HG03025 (cell line): ENCODE results near the gene VENTX.

Experiments
- ATAC-seq: cut with Tn5 transposase; IDR thresholded peaks from one replicate; pipeline ENCODE4 v1.9.1; 2021; ENCODE audit warnings: mild to moderate bottlenecking, moderate library complexity; ENCODE audit not compliant: unreplicated experiment, low FRiP score

Gene VENTX, protein sequence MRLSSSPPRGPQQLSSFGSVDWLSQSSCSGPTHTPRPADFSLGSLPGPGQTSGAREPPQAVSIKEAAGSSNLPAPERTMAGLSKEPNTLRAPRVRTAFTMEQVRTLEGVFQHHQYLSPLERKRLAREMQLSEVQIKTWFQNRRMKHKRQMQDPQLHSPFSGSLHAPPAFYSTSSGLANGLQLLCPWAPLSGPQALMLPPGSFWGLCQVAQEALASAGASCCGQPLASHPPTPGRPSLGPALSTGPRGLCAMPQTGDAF

DNA sequence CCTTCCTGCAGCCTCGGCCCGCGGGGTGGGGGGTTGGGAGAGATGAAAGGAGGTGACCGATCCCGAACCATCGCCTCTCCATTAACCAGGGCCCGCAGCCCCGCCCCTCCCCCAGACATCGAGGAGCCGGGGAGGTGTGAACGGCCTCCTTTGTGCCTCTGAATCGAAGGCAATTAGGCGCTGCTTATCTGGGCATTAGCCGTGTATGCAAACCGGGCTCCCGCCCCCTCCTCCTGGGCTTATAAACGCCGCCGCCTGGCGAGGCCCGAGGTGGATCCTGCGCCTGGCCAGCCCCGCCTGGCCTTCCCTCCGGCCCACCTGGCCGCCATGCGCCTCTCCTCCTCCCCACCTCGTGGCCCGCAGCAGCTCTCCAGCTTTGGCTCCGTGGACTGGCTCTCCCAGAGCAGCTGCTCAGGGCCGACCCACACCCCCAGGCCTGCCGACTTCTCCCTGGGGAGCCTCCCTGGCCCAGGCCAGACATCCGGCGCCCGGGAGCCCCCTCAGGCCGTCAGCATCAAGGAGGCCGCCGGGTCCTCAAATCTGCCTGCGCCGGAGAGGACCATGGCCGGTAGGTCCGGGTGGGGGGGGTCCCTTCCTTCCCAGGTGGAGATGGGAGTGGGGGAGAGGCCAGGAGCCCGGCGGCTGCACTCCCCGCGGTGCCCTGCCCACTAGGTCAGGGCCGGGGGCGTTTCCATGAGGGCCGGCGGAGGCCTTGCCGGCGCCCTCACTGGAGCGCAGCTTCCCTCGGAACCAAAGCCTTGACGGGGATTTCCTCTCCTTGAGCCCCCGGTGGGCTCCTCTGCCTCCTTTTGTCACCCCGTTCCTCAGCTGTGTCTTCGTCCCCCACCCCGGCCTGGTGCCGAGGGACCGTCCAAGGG, at the start of gene VENTX:
VENTX (plus strand) TSS at position 268 of the 878 bp plus-strand sequence; CDS start at position 328, 60 bp downstream.
- no peak for ATAC-seq

DNA sequence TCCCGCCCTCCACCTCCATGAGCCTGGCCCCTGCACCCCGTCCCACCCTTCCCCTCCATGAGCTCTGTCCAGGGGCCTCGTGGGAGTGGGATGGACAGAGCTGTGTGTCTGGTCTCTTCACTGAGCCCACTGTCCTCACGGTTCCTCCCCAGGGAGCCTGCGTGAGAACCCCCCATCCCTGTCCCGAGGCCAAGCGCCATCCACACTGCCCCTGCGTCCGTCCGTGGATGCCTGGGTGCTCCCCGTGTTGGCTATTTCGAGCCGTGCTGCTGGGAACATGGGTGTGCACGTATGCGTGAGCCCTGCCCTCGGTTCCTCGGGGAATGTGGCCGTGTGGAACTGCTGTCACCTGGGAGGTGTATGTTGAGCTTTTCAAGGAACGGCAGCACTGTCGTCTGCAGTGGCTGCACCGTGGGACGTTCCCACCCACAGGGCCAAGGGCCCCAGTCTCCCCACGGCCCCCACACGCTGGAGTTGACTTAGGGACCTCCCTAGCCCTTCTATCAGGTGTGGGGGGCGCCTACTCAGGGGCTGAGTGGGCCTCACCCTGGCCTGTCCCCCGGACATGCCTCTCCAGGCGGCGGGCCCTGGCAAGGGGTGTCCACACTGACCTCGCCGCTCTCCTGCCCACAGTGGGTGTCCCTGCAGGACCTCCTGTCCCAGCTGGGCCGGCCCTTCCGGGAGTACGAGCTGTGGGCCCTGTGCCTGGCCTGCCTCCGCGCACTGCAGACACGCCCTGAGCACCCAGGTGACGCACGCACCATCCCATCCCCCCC, 49.6 kb upstream of the VENTX start:
- ATAC-seq: no peak

DNA sequence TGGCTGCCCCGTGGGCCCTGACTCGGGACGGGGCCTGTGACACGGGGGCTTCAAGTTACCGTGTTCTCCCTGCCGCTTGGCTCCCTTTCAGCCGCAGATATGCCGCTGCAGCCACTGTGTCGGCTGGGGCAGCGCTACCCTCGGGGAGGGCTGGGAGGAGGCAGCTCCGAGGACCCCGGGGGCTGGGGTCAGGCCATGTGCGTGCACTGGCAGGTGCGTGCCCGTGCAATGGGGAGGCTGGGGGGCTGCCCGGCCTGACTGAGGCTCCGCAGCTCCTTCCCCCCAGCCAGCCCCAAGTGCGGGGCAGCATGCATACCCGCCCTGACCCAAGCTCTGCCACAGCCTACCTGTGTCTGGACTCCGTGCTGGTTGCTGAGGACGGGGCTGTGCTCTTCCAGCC, 48.4 kb upstream of the VENTX start:
- ATAC-seq: no peak

DNA sequence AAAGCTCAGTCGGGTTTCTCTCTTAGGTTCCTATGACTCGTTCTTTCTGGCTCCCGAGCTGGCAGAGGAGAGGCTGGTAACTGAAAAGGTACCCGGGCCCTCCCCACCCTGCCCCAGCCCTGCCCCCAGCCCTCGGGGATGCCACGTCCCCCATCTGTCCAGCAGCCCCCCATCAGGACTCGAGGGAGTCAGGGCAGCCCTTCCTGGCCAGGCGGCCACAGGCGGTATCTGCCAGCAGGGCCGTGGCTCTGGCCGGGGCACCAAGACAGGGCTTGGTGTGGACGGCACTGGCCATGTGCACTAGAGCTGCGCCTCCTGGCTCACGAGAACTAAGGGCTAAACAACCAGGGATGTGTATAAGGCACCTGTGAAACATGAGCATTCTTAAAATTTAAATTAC, 47.9 kb upstream of the VENTX start:
- ATAC-seq: no peak

DNA sequence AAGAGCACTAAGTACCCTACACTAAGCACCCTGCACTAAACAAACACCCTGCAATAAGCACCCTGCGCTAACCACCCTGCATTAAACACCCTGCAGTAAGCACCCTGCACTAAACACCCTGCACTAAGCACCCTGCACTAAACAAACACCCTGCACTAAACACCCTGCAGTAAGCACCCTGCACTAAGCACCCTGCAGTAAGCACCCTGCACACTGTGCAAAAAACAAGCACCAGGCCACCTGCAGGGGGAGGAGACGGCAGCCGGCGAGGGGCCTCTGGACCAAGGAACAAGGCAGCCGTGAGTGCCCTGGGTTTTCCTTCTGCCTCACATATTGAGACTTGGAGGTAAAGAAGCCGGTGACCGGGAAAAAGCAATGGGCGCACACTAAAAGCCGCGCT, 47.4 kb upstream of the VENTX start:
- no peak for ATAC-seq

DNA sequence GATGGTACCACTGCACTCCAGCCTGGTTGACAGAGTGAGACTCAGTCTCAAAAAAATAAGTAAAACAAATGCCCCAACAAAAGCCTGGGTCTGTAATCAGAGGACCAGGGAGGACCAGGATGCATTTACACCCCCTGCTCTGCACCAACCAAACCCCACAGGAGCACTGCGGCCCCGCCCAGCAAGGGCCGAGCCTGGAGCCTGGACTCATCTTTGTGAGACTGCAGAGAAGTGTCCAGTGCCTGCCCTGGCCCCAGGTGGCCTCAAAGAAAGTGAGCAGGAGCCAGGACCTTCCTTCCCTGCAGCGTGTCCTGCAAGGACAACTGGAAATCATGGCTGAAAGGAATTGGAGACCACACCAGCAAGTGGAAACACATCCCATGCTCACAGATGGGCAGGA, 46.0 kb upstream of the VENTX start:
- no peak for ATAC-seq

DNA sequence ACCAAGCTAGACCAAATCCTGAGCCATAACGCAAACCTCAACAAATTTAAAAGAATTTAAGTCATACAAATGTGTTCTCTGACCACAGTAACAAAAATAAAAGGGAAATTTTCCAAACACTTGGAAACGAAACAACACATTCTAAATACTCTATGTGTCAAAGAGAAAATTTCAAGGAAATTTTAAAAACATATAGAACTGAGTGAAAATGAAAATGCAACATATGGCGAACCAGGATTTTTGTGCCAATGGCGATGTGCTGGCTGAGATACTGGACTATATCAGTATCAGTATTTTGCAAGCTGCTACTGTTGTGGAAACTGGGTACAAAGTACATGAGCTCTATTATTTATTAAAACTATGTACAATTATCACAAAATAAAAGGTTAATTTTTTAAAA, 43.5 kb upstream of the VENTX start:
- no peak for ATAC-seq

DNA sequence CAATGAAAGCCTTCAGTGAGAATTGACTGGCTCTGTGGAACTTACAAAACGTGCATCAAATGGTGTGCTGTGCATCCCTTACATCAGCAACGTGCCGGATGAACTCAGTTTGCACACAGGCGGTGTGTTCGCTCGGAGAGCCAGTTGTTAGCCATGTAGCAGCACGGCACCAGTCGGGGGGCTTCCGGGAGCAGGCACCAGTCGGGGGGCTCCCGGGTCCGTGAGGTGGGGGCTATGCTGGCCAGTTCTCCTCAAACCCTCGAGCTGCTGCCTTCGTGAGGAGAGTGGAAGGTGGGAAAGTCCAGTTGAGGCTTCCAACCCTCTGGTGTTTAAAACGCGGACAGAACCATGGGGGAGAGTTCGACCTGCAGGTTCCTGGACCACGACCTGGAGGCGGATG, 42.6 kb upstream of the VENTX start:
- ATAC-seq: no peak

DNA sequence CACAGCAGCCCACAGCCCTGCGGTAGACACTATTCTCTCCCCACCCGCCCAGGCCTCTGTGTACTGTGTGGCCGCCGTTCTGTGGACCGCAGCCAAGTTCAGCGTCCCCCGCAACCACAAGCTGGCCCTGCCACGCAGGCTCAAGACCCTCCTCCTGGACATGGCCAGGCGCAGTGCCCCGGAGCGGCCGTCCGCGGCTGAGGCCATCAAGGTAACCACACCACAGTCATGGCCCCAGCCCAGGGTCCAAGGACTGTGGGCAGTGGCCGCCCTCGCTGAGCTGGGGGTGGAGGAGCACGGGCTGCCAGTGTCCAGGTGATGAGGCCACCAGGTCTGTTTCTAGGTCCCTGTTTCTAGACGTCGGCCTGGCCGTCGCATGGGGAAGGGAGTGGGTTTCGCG, 42.0 kb upstream of the VENTX start:
- ATAC-seq: no peak

DNA sequence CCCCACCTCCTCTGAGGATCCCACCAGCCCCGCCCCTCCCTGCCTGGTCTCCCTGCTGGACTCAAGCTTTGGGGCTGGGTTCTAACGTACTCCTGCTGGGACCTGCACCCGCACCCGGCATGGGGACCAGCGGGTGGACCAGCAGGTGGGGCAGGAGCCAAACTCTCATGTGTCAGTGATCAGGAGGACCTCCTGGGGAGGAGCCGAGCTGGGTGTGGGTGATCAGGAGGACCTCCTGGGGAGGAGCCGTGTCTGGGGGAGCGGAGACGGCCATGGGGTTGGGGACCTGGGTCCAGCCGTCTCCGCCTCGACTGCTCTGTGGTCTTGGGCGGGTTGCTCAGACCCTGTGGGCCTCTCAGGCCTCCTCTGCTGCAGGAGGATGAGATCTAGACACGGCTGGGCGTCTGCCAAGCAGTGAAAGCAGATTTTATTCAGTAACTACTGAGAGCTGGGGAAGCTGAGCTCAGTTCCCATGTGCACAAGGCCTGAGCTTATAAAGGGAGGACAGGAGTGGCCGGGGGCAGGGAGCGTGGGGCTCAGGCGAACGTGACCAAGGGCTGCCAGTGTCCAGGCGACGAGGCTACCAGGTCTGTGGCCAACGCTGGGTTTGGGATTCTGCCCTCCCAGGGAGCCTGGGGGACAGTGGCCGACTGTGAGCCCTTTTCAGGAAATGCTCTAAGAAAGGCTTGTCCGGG, 41.3 kb upstream of the VENTX start:
- no peak for ATAC-seq

DNA sequence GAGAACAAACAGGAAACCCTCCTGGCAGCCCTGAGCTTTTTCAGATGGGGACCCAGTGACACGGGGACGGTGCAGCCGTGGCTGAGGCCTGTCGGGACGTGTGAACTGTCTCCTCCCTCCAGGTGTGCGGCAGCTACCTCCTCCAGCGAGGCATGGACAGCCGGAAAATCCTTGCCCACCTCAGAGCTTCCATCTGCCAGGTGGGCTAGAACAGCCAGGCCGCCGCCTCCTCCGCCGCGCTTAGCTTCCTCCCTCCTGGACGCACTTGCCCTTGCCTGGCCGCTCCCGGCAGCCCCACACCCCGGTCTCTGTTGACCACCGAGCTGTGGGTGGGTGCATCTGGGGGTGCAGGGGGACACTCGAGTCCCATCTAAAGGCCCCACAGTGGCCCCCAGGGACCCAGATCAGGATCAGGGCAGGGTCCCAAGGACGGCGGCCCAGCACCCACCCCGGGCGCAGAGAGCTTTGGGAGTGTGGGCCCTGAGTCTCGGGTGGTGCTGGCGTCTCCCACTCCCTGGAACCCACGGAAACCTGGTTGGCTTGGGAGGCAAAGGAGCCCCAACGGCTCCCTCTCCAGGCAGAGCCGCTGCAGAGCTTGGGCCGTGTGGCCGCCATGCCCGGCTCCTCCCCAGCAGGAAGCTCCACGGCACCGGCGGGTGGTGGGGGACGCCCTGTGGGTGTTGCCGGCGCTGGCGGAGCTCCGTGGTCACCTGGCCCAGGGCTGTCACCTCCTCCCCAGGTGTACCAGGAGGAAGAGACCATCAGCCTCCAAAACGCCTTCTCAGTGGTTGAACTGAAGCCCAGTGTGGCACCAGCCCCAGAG, 40.5 kb upstream of the VENTX start:
- ATAC-seq: no peak

DNA sequence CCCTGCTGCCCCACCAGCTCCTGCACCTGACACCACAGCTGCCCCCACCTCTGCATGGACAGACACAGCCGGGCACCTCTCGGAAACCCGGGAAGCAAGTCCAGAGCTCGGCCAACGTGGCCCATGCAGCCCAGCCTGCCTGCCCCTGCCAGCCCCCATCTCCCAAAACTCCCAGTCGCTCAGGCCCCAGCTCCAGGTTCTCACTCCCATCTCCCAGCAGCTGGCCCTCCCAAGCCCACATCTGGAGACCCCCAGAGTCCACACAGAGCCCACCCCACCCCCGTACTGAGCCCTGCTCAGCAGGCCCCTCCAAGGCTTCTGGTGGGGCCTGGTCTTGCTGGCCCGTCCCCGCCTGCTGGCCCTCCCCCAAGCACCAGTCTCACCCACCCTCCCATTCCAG, 39.9 kb upstream of the VENTX start:
- no peak for ATAC-seq

DNA sequence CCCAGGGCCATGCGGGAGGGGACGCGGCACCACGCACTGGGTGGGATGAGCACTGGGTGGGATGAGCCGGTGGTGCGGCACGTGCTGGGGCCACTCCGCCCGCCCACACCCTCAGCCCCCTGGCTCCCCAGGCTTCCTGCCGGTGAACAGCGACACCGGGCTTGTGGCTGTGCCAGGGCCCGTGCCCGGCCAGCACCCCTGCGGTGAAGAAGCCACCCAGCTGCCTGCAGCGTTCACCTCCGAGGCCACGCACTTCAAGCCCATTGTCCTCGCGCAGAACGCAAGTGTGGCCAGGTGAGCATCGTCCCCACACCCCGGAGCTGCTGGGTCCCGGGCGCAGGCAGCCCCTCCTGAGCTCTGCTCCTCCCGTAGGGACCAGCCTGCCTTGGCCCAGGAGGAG, 39.4 kb upstream of the VENTX start:
- no peak for ATAC-seq

DNA sequence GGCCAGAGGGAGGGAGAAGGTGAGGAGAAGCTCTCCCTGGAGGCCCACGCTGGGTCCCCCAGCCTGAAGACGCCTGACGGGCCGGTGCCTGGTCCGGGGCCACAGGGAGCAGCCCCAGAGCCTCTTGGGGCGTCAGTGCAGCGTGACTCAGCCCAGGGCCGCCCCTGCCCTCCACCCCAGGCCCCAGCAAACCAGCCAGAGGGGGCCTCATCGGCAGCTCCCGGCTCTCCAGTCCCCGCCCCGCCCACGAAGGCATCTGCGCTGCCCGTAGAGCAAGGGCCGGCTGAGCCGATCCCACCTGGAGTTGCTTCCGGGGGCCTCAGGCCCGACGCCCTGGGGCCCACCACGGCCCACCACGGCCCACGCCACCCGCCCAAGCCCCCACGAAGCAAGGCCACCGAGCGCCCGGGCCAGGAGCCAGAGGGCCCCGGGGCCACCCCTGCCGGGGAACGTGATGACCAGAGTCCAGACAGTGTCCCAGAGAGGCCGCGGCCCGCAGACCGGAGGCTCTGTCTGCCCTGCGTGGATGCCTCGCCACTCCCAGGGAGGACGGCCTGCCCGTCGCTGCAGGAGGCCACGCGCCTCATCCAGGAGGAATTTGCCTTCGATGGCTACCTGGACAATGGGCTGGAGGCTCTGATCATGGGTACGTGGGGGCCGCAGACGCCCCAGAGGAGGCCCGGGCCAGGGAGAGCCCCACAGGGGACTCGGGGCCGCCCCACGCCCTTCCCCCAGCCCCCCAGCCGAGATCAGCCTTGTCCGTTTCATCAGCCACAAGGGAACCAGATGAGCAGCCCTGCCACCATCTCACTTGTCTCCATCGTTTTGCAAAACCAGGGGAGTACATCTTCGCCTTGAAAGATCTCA, 38.8 kb upstream of the VENTX start:
- ATAC-seq: no peak

DNA sequence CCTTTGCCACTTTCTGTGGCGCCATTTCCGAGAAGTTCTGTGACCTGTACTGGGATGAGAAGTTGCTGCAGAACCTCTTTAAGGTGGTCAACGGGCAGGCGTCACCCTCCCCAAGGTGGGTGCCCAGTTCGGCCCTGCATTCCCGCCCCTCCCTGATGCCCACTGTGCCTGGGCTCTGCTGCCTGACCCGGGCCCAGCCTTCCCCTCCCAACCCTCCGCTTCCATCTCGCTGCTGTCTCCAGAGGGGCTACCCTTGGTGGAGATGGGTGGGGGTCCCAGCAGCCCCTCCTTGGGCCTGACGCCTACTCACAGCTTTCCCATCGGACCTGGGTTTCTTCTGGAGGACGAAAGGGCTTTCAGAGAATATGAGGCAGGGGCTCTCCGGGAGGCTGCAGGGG, 38.2 kb upstream of the VENTX start:
- no peak for ATAC-seq

DNA sequence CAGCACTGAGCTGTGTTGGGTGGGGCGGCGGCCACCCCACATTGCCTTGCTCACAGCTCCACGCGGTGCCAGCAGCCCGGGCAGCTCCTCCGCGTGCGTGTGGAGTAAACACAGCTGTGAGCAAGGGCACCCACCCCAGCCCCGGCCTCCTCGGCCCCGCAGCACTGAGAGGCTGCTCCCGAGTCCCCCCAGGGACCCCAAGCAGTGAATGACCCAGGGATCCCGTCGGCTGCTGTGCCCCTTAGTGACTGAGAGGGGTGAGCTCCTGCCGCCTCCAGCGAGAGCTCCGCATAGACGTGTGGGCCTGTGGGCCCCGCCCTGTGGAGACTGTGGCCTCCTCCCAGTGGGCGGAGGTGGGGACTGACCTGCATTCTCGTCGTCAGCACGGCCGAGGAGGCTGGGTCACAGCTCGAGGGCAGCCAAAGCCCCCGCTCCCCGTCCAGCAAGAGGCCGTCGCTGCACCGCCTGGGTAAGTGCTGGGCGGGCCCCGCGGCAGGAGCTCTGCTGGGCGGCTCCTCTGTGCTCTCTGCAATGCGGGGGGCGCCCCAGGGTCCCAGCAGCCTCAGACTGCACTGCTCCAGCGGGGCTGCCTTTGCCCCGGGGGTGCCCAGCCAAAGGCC, 37.6 kb upstream of the VENTX start:
- no peak for ATAC-seq

DNA sequence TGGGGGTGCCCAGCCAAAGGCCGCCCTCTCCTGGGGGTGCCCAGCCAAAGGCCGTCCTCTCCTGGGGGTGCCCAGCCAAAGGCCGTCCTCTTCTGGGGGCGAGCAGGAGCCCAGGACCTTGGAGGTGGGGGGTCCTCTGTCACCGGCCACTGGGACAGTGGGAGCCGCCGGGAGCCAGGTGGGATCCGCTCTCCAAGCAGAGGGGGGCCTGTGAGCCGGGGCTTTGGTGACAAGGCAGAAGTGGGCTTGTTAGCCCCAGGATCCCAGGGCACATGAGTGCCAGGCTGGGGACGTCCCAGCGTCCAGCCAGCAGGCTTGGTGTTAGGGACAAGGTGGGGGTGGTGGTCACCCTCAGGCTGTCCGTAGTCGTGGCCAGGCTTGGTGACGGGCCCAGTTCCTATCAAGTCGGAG, 37.0 kb upstream of the VENTX start:
- no peak for ATAC-seq

DNA sequence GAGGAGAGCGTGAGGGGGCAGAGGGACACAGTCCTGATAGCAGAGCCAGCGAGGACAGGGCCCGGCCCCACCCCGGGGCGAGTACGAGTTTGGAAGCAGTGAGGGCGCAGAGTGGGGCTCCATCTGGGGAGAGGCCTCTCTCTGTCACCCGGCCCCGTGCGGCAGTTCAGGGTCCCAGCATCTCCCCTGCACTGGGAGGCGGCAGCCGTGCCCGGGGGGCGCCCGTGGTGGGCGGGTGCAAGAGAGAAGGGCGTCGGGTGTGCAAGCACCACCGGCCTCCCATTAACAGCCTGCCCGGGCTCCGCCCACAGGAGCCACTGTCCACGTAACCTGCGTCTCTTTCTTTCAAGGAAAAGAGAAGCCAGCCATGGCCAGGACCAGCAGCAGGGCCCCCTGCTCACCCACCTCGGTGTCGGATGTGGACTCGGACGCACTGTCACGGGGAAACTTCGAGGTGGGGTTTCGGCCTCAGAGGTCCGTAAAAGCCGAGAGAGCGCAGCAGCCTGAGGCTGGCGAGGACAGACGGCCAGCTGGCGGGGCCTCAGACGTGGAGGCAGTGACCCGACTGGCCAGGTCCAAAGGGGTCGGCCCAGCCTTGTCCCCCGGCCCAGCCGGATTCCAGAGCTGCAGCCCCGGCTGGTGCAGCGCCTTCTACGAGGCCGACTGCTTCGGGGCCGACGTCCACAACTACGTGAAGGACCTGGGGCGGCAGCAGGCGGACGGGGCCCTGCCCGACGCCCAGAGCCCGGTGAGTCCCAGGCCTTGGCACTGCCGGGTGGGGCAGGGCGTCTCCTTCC, 36.3 kb upstream of the VENTX start:
- ATAC-seq: no peak
